Measurements from ENCODE around the gene GALNS. TPM values are rescaled to one million over a fixed set of nuclear protein-coding genes. Genes with fewer than 3 reads are reported as not detected.

Gene GALNS
- total RNA-seq, 3 donors from 2014 or later, result 16.2 to 29.5 (median 17.9) TPM

DNA sequence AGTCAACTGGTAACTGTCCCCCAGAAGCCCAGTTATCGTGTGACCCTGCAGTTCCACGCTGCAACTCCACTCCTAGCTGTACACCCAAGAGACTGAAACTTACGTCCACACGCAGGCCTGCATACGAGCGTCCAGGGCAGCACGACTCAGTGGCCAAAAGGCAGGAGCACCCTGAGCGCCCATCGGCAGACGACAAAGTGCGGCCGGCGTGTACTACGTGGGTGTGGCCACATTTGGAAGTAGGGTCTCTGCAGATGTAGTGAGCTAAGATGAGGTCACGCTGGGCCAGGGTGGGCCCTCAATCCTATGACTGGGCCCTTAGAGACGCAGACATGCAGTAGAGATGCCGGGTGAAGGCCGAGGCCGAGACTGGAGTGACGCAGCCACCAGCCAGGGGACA is 13.5 kb downstream of the GALNS start:
- H3K9me3 ChIP-seq, result no peaks in the 10 kb centered on the region
- H3K27ac ChIP-seq, result no peak overlapping the region
- TF ChIP-seq, protein P1, sequence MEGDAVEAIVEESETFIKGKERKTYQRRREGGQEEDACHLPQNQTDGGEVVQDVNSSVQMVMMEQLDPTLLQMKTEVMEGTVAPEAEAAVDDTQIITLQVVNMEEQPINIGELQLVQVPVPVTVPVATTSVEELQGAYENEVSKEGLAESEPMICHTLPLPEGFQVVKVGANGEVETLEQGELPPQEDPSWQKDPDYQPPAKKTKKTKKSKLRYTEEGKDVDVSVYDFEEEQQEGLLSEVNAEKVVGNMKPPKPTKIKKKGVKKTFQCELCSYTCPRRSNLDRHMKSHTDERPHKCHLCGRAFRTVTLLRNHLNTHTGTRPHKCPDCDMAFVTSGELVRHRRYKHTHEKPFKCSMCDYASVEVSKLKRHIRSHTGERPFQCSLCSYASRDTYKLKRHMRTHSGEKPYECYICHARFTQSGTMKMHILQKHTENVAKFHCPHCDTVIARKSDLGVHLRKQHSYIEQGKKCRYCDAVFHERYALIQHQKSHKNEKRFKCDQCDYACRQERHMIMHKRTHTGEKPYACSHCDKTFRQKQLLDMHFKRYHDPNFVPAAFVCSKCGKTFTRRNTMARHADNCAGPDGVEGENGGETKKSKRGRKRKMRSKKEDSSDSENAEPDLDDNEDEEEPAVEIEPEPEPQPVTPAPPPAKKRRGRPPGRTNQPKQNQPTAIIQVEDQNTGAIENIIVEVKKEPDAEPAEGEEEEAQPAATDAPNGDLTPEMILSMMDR (IDR thresholded peaks at IDR 0.05), result no peak
- no peak for TF ChIP-seq POLR2AphosphoS5 (IDR thresholded peaks at IDR 0.05)
- no peak for TF ChIP-seq POLR2A (IDR thresholded peaks at IDR 0.05)
- no peak for DNase-seq (ENCODE audit: low spot score in 2 of 2)
- intact Hi-C loops (cut with DNase I; ENCODE audit: low total_unique reads), result no loop called here
- H3K4me1 ChIP-seq, result no peaks in the 10 kb centered on the region
- peaks cover 5% of the 10 kb centered on the region for H3K36me3 ChIP-seq
- no peaks in the 10 kb centered on the region for H3K27me3 ChIP-seq
- no peak overlapping the region for H3K4me3 ChIP-seq

DNA sequence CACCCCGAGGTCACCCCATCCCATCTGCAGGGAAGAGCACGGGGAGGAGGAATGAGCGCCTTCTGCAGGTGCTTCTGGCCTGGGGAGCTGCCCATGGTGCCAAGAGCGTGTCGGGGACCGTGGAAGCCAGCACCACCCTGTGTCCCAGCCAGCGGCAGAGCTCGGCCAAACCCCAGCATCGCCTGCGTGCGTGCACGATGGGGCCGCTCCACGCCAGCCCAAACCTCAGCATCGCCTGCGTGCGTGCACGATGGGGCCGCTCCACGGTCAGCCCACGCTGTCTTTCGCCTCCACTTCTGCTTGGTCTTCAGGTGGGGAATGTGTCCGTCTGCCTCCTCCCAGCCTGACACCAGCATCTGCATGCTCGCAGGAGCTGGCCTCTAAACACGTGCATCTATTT is 13.9 kb downstream of the GALNS start:
- Histone ChIP-seq H3K4me3 (no peak overlapping the region), H3K27me3 (no peaks in the 10 kb centered on the region), H3K4me1 (no peaks in the 10 kb centered on the region), H3K36me3 (peaks cover 5% of the 10 kb centered on the region), H3K27ac (no peak overlapping the region), H3K9me3 (no peaks in the 10 kb centered on the region)
- DNase-seq (ENCODE audit: low spot score in 2 of 2), result no peak
- intact Hi-C loops (cut with DNase I; ENCODE audit: low total_unique reads), result no loop called here
- TF ChIP-seq POLR2AphosphoS5 (IDR thresholded peaks at IDR 0.05) (no peak), POLR2A (IDR thresholded peaks at IDR 0.05) (no peak)
- TF ChIP-seq, protein P1 (IDR thresholded peaks at IDR 0.05), result no peak

DNA sequence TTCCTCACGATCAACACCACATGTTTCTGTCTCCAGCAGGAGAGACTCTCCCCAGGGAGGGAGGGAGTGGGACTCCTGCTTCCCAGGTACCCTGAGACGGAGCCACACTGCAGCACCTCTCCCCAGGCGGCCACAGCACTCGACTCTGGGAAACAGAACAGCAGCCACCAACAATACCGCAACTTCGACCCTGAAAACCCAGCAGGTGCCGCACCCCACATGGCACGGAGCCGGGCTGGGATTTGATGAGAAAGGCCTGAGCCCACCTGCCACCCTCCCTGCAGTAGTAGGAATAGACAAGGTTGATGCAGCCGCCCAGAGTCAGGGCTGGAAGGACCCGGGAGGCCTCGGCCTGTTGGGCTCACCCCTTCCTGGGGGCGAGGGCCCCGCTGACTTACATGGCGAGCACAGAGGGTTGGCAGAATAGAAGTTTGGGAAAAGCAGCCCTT is 14.4 kb downstream of the GALNS start:
- DNase-seq (ENCODE audit: low spot score in 2 of 2), result no peak
- intact Hi-C loops (cut with DNase I; ENCODE audit: low total_unique reads), result no loop called here
- Histone ChIP-seq H3K9me3 (no peaks in the 10 kb centered on the region), H3K36me3 (peaks cover 5% of the 10 kb centered on the region), H3K27me3 (no peaks in the 10 kb centered on the region), H3K4me3 (no peak overlapping the region), H3K4me1 (no peaks in the 10 kb centered on the region), H3K27ac (no peak overlapping the region)
- TF ChIP-seq POLR2A (IDR thresholded peaks at IDR 0.05) (no peak), POLR2AphosphoS5 (IDR thresholded peaks at IDR 0.05) (no peak)
- TF ChIP-seq, protein P1 (IDR thresholded peaks at IDR 0.05), result no peak

- TF ChIP-seq POLR2AphosphoS5 (IDR thresholded peaks at IDR 0.05) (no peak), POLR2A (IDR thresholded peaks at IDR 0.05) (no peak)
- TF ChIP-seq, protein P1 (IDR thresholded peaks at IDR 0.05), result no peak
- no peak for DNase-seq (ENCODE audit: low spot score in 2 of 2)
- H3K9me3 ChIP-seq, result no peaks in the 10 kb centered on the region
- no peaks in the 10 kb centered on the region for H3K27me3 ChIP-seq
- H3K4me1 ChIP-seq, result no peaks in the 10 kb centered on the region
- no peak overlapping the region for H3K4me3 ChIP-seq
- intact Hi-C loops (cut with DNase I; ENCODE audit: low total_unique reads), result loop anchor here (1.0 kb wide), 1 partner anchor 45 kb away; no protein-coding TSS in a partner anchor
- peaks cover 5% of the 10 kb centered on the region for H3K36me3 ChIP-seq
- H3K27ac ChIP-seq, result no peak overlapping the region
These were observed 15.0 kb downstream of the GALNS start for GRCh38 chr16:88841521-88842307.

- no peaks in the 10 kb centered on the region for H3K27me3 ChIP-seq
- TF ChIP-seq, protein P1 (IDR thresholded peaks at IDR 0.05), result no peak
- TF ChIP-seq POLR2AphosphoS5 (IDR thresholded peaks at IDR 0.05) (no peak), POLR2A (IDR thresholded peaks at IDR 0.05) (no peak)
- H3K4me3 ChIP-seq, result no peak overlapping the region
- no peaks in the 10 kb centered on the region for H3K4me1 ChIP-seq
- peaks cover 5% of the 10 kb centered on the region for H3K36me3 ChIP-seq
- H3K9me3 ChIP-seq, result no peaks in the 10 kb centered on the region
- intact Hi-C loops (cut with DNase I; ENCODE audit: low total_unique reads), result loop anchor here (1.0 kb wide), 1 partner anchor 46 kb away; no protein-coding TSS in a partner anchor
- DNase-seq (ENCODE audit: low spot score in 2 of 2), result no peak
- no peak overlapping the region for H3K27ac ChIP-seq
These were observed 16.0 kb downstream of the GALNS start for GRCh38 chr16:88840600-88841215.
